ENCODE measurements around the gene DCUN1D4. TPM values are rescaled to one million over a fixed set of nuclear protein-coding genes. Genes with fewer than 3 reads are reported as not detected.

Gene DCUN1D4
- total RNA-seq: 26.8 and 31.5 TPM in 2 replicates

GRCh38 chr4:51842554-51843308 lies at the start of gene DCUN1D4:
DCUN1D4 (plus strand) TSS chr4:51843153; CDS start chr4:51843243, 90 bp downstream.
- intact Hi-C loops (cut with micrococcal nuclease): loop anchor here (1.0 to 5.0 kb wide), 4 partner anchors 55 to 1525 kb away; partner anchors contain the start of genes RASL11B, SCFD2 and SGCB

DNA sequence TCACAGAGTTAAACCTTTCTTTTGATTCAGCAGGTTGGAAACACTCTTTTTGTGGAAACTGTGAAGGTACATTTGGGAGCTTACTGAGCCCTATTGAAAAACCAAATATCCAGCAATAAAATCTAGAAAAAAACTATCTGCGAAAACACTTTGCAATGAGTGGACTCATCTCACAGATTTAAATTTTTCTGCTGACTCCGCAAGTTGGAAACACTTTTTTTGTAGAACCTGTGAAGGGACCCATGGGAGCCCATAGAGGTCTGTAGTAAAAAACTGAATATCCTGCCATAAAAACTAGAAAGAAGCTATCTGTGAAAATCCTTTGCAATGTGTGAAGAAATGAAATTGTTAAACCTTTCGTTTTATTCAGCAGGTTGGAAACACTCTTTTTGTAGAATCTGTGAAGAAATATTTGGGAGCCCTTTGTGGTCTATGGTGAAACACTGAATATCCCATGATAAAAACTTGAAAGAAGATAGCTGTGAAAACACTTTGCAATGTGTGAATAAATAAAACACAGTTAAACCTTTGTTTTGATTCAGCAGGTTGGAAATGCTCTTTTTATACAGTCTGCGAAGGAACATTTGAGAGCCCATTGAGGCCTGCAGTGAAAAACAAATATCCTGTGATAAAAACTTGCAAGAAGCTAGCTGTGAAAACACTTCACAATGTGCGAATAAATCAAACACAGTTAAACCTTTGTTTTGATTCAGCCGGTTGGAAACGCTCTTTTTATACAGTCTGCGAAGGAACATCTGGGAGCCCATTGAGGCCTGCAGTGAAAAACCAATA lies 22.3 kb upstream of the DCUN1D4 start:
- intact Hi-C loops (cut with micrococcal nuclease): no loop called here

GRCh38 chr4:51825341-51825740 lies 17.6 kb upstream of the DCUN1D4 start:
- intact Hi-C loops (cut with micrococcal nuclease): no loop called here

- intact Hi-C loops (cut with micrococcal nuclease): no loop called here
Measured at GRCh38 chr4:51830156-51830720, 12.7 kb upstream of the DCUN1D4 start.

GRCh38 chr4:51831133-51831532 lies 11.8 kb upstream of the DCUN1D4 start:
- intact Hi-C loops (cut with micrococcal nuclease): loop anchor here (1.0 kb wide), 1 partner anchor 195 kb away; no protein-coding TSS in a partner anchor

- intact Hi-C loops (cut with micrococcal nuclease): no loop called here
Measured at GRCh38 chr4:51833236-51833635, 9.7 kb upstream of the DCUN1D4 start.

- intact Hi-C loops (cut with micrococcal nuclease): no loop called here
Measured at GRCh38 chr4:51835079-51835478, 7.9 kb upstream of the DCUN1D4 start.

DNA sequence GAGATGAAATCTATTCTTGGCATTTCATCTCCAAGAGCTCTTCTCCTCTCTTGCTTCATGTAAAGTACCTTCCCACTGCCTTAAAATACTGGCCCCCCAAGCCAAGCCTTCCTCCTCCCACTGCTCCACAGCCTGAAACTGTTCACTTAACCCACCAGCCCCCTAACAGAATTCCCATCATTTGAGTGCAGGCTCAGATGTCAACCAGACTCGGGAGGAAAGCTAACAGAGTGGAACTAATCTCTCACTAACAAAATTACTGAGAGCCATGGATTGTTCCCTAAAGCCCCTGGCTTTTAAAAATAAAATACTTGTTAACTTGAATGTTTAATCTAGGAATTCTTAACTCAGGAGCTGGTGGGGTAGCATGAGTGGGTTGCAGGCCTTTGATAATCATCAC lies 7.1 kb upstream of the DCUN1D4 start:
- intact Hi-C loops (cut with micrococcal nuclease): no loop called here

- intact Hi-C loops (cut with micrococcal nuclease): no loop called here
Measured at GRCh38 chr4:51836549-51836948, 6.4 kb upstream of the DCUN1D4 start.

DNA sequence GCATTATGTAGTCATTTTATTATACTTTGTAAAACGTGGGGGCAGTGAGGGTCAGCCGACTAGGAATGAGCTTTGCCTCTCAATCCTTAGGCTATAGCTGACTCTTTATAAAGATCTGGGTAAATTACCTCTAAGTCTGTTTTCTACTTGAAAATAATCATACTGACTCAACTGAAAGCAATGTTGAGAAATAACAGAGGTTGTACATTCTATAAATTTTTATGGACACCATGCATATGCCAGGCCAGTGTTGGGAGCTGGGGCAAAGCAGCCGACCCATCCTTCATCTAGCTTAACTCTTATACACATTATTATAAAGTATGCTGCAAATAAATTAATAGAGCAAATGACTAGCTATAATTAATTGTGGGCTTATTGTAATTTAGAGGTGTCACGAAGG lies 2.2 kb upstream of the DCUN1D4 start:
- intact Hi-C loops (cut with micrococcal nuclease): loop anchor here (5.0 kb wide), 3 partner anchors 57 to 1527 kb away; partner anchors contain the start of genes RASL11B and SCFD2

DNA sequence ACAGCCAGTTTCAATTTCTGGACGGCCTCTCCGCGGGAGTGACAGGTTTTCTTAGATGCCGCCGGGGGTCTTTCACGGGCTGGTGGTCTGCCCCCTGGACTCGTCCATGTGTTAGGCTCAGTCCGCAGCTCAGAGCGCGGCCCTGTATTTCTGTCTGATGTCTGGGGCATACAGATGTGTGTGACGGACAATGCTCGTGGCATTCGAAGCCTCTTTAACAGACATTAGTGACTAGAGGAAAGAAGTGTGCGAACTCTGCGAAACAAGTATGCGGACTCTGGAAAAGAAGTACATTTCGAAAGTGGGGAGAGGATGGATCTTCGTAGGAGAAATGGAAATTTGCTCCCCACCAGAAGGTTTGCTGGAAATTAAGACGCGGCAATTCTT lies 793 bp upstream of the DCUN1D4 start:
- intact Hi-C loops (cut with micrococcal nuclease): loop anchor here (1.0 to 5.0 kb wide), 4 partner anchors 55 to 1525 kb away; partner anchors contain the start of genes RASL11B, SCFD2 and SGCB

DNA sequence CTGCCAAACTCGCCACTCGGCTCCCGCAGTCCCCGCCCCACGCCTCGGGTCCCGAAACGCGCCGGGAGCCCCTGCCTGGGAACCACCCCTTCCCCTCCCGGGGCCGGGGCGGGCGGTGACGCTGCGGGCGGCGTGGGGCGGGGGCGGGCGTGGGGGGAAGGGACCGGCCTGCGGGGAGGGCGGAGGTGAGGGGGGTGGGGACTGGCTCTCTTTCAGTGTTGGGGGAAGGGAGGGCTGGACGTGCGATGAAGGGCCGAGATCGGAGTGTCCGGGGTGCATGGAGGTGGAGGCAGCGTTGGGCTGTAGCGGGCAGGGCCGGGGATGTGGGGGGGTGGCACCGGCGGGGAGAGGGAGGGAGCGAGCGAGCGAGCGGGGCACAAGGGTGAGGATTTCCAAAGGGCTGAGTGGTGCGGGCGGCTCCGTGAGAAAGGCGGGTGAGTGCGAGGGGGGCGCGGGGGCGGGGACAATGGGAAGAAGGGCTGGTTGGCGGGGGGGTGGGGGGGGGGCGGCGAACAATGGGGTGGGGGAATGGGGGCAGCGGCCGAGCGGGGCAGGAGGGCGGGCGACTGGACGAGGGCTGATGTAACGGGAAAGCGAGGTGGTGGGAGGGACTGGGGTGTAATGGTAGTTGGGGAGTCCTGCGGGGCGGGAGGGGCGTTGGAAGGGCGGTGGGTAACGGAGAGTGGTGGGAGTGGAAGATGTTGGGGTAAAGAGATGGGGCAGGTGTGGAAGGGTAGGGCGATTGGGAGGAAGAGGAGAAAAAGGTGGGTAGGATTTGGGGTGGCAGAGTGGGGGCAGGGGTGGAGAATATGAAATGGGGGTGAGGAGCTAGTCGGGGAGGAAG lies 578 bp downstream of the DCUN1D4 start:
- intact Hi-C loops (cut with micrococcal nuclease): loop anchor here (1.0 to 5.0 kb wide), 4 partner anchors 54 to 1524 kb away; partner anchors contain the start of genes RASL11B and SCFD2

- intact Hi-C loops (cut with micrococcal nuclease): loop anchor here (1.0 to 5.0 kb wide), 4 partner anchors 53 to 1523 kb away; partner anchors contain the start of genes RASL11B and SCFD2
Measured at GRCh38 chr4:51844153-51845054, 1.5 kb downstream of the DCUN1D4 start.

- intact Hi-C loops (cut with micrococcal nuclease): no loop called here
Measured at GRCh38 chr4:51845055-51845426, 2.1 kb downstream of the DCUN1D4 start.

DNA sequence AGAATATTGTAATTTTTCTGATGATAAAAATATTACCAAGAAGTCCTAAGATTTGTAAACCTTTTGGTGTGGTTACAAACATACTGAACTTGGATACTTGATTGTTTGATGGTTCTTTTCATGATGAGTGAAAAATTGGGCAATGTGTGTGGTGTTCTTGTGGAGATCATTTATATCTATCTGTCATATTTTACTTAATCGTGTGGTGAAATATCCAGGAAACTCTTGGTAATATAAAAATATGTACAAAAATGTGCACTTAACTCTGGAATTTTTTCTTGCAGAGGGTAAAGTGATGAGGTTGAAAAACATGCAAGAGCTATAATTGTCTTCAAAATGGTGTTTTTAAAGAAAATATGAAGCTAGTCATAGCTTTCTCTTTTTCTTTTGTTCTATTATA lies 2.8 kb downstream of the DCUN1D4 start:
- intact Hi-C loops (cut with micrococcal nuclease): no loop called here

- intact Hi-C loops (cut with micrococcal nuclease): no loop called here
Measured at GRCh38 chr4:51849430-51849829, 6.5 kb downstream of the DCUN1D4 start.

GRCh38 chr4:51850294-51850693 lies 7.3 kb downstream of the DCUN1D4 start:
- intact Hi-C loops (cut with micrococcal nuclease): no loop called here

DNA sequence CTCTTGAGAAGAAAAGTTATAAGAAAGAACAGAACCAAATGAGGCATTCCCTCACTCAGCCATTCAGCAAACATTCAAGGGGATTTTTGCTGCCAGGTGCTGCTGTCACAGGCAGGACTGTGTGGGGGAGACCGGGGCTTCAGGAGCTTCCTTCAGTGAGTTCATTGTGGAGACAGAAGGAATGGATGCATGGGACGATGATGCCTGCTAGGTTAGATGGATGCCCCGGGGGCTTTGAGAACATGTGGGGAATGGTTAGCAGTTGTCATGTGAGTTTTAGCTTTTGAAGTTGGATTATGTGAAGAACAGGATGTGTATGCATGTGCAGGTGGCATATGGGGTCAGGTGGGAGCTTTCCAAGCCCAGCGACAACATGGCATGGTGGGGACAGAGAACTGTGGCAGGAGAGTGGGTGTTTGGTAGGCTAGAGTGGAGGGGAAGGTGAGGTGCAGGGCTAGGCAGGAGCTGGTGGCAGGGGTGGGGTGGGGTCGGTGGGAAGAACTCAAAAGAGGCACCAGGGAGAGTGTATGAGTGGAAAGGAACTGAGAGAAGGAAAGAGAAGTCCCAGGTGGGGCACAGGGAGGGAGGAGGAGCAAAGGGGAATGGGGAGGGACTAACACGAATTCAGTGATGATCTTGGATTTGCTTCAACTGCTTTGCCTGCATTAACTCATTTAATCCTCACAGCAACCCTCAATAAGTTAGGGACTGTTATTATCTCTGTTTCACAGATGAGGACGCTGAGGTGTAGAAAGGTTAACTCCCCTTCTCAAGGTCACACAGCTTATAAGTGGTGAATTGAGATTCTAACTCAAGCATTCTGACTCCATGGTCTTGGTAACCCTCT lies 8.4 kb downstream of the DCUN1D4 start:
- intact Hi-C loops (cut with micrococcal nuclease): no loop called here

GRCh38 chr4:51851937-51852290 lies 9.0 kb downstream of the DCUN1D4 start:
- intact Hi-C loops (cut with micrococcal nuclease): no loop called here
